H1 (cell line): ENCODE data around the gene CALCOCO2. TPM values are rescaled to one million over a fixed set of nuclear protein-coding genes. Genes with fewer than 3 reads are reported as not detected.

Experiments
- CTCF ChIA-PET: fragments of 300-600 bp; sonication (Branson Sonifier 250); formaldehyde crosslinking; loops from one replicate; lab custom pipeline; 2021; ENCODE audit not compliant: partially characterized antibody; lab: Charles Lee
- POLR2A ChIA-PET: fragments of 300-600 bp; sonication (Branson Sonifier 250); formaldehyde crosslinking; loops from one replicate; lab custom pipeline; 2021; ENCODE audit warnings: inconsistent platforms; ENCODE audit not compliant: partially characterized antibody; lab: Charles Lee
- DNase-seq, 2 experiments: peaks; one replicate each; pipeline versions ENCODE4 v3.0.0 to v3.0.0-alpha.2; 2010 to 2022; ENCODE audit warnings: low spot score in 2 of 2, low read depth in 1 of 2, mixed read lengths in 1 of 2
- FAIRE-seq: peaks from 2 replicates; lab custom pipeline; 2011; peaks lifted over from hg19 to GRCh38; lab: Jason Lieb, UNC
- H2AFZ ChIP-seq: 2 replicates; pipeline ENCODE4 v1.8.1; 2012; ENCODE audit warnings: low read length, inconsistent platforms
- H2AK5ac ChIP-seq: 2 replicates; pipeline ENCODE4 v1.6.1; 2013; ENCODE audit warnings: low read depth, low read length
- H2BK120ac ChIP-seq: replicated peaks from 2 replicates; pipeline ENCODE3; 2013; ENCODE audit warnings: low read depth, low read length, inconsistent platforms
- H2BK12ac ChIP-seq: 2 replicates; pipeline ENCODE4 v1.6.1; 2013; ENCODE audit warnings: low read depth, low read length
- H2BK15ac ChIP-seq: 2 replicates; pipeline ENCODE4 v1.6.1; 2013; ENCODE audit warnings: low read length
- H2BK20ac ChIP-seq: 2 replicates; pipeline ENCODE4 v1.6.1; 2013; ENCODE audit warnings: low read length
- H2BK5ac ChIP-seq: 2 replicates; pipeline ENCODE4 v1.6.1; 2013; ENCODE audit warnings: low read depth, low read length
- H3K14ac ChIP-seq: 2 replicates; pipeline ENCODE4 v1.6.1; 2013; ENCODE audit warnings: inconsistent platforms; ENCODE audit not compliant: insufficient read length
- H3K18ac ChIP-seq: 2 replicates; pipeline ENCODE4 v1.6.1; 2013; ENCODE audit warnings: low read length; ENCODE audit errors: extremely low read depth
- H3K23ac ChIP-seq: 2 replicates; pipeline ENCODE4 v1.6.1; 2013; ENCODE audit warnings: inconsistent platforms; ENCODE audit not compliant: insufficient read length
- H3K23me2 ChIP-seq: 2 replicates; pipeline ENCODE4 v1.6.1; 2013; ENCODE audit warnings: low read depth, low read length
- H3K27ac ChIP-seq: 2 replicates; pipeline ENCODE4 v1.6.1; 2011; ENCODE audit warnings: low read depth, low read length, inconsistent platforms
- H3K27me3 ChIP-seq, 4 experiments: replicated peaks in 1 of 4; 1 replicate in 1 of 4; 2 replicates in 3 of 4; pipeline versions ENCODE4 v1.6.1 to v1.8.1; 2011 to 2013; ENCODE audit warnings: low read length in 3 of 4, mild to moderate bottlenecking in 3 of 4, inconsistent platforms in 2 of 4, mixed read lengths in 2 of 4, moderate library complexity in 1 of 4; ENCODE audit not compliant: control insufficient read depth in 3 of 4, insufficient read depth in 3 of 4; ENCODE audit errors: extremely low read depth in 1 of 4
- H3K36me3 ChIP-seq, 4 experiments: 2 replicates each; pipeline versions ENCODE4 v1.6.1 to v1.8.1; 2011 to 2013; ENCODE audit warnings: mild to moderate bottlenecking in 4 of 4, low read length in 3 of 4, moderate library complexity in 2 of 4, control low read depth in 1 of 4, inconsistent platforms in 1 of 4; ENCODE audit not compliant: insufficient read depth in 4 of 4, control insufficient read depth in 2 of 4
- H3K4ac ChIP-seq: replicated peaks from 2 replicates; pipeline ENCODE3; 2013; ENCODE audit warnings: low read length, low read depth, mixed read lengths, inconsistent platforms; ENCODE audit not compliant: insufficient read length
- H3K4me1 ChIP-seq, 4 experiments: replicated peaks in 1 of 4; 1 replicate in 1 of 4; 2 replicates in 3 of 4; pipeline versions ENCODE4 v1.6.1 to v1.8.1; 2011 to 2013; ENCODE audit warnings: low read length in 3 of 4, inconsistent platforms in 2 of 4, mixed read lengths in 1 of 4; ENCODE audit not compliant: insufficient read depth in 4 of 4, control insufficient read depth in 3 of 4
- H3K4me2 ChIP-seq, 2 experiments: 2 replicates each; pipeline versions ENCODE4 v1.6.1 to v1.8.1; 2011 to 2013; ENCODE audit warnings: low read depth in 2 of 2, low read length in 2 of 2, control low read depth in 1 of 2, inconsistent platforms in 1 of 2, mild to moderate bottlenecking in 1 of 2; ENCODE audit not compliant: insufficient read depth in 1 of 2
- H3K4me3 ChIP-seq, 4 experiments: fragments of 200-600, 300-600 bp in 1 of 4; sonication (generic), shearing (Covaris generic), sonication (Bioruptor Twin) in 1 of 4; 2 replicates each; pipeline versions ENCODE4 v1.5.1 to v1.8.1; 2011 to 2016; ENCODE audit warnings: low read length in 4 of 4, low read depth in 3 of 4, control low read depth in 2 of 4, inconsistent platforms in 2 of 4, mild to moderate bottlenecking in 2 of 4, mixed read lengths in 1 of 4, moderate library complexity in 1 of 4; ENCODE audit not compliant: insufficient read depth in 2 of 4; ENCODE audit errors: extremely low read depth in 1 of 4
- H3K56ac ChIP-seq: replicated peaks from 2 replicates; pipeline ENCODE3; 2013; ENCODE audit warnings: low read depth, mild to moderate bottlenecking, mixed read lengths, low read length, inconsistent platforms; ENCODE audit not compliant: insufficient read length
- H3K79me1 ChIP-seq: 2 replicates; pipeline ENCODE4 v1.6.1; 2013; ENCODE audit warnings: low read depth, low read length, control low read depth
- H3K79me2 ChIP-seq, 2 experiments: 2 replicates each; pipeline versions ENCODE4 v1.6.1 to v1.8.1; 2012 to 2013; ENCODE audit warnings: low read length in 2 of 2, mild to moderate bottlenecking in 2 of 2, inconsistent platforms in 1 of 2; ENCODE audit not compliant: insufficient read depth in 2 of 2, control insufficient read depth in 1 of 2
- H3K9ac ChIP-seq, 4 experiments: replicated peaks in 1 of 4; 1 replicate in 1 of 4; 2 replicates in 3 of 4; pipeline versions ENCODE4 v1.6.1 to v1.8.1; 2011 to 2013; ENCODE audit warnings: low read depth in 3 of 4, low read length in 3 of 4, control low read depth in 2 of 4, mild to moderate bottlenecking in 2 of 4, moderate library complexity in 2 of 4, inconsistent platforms in 1 of 4; ENCODE audit errors: extremely low read depth in 1 of 4
- H3K9me3 ChIP-seq, 2 experiments: 2 replicates each; pipeline versions ENCODE4 v1.6.1 to v1.8.1; 2012 to 2013; ENCODE audit warnings: mild to moderate bottlenecking in 2 of 2, moderate library complexity in 2 of 2, control low read depth in 1 of 2, inconsistent platforms in 1 of 2, low read depth in 1 of 2, low read length in 1 of 2, mixed read lengths in 1 of 2; ENCODE audit not compliant: insufficient read depth in 2 of 2
- H4K20me1 ChIP-seq, 2 experiments: replicated peaks in 1 of 2; 2 replicates each; pipeline versions ENCODE3 to v1.8.1; 2011 to 2013; ENCODE audit warnings: inconsistent platforms in 2 of 2, low read length in 2 of 2, mild to moderate bottlenecking in 1 of 2; ENCODE audit not compliant: insufficient read depth in 2 of 2, control insufficient read depth in 1 of 2
- H4K5ac ChIP-seq: 2 replicates; pipeline ENCODE4 v1.6.1; 2013; ENCODE audit warnings: low read length, low read depth, mixed read lengths, inconsistent platforms; ENCODE audit not compliant: insufficient read length
- H4K8ac ChIP-seq: 2 replicates; pipeline ENCODE4 v1.8.0; 2013; ENCODE audit warnings: mild to moderate bottlenecking, moderate library complexity, low read length, inconsistent platforms; ENCODE audit not compliant: insufficient read depth; ENCODE audit errors: extremely low read depth
- H4K91ac ChIP-seq: replicated peaks from 2 replicates; pipeline ENCODE3; 2013; ENCODE audit warnings: low read length, mixed read lengths, inconsistent platforms; ENCODE audit not compliant: insufficient read length
- CHD2 ChIP-seq: IDR thresholded peaks from 2 replicates; pipeline ENCODE4 v1.6.1; 2012; ENCODE audit warnings: low read length, improper control_type of control experiment
- CTCF ChIP-seq, 3 experiments: IDR thresholded peaks; 1 replicate in 2 of 3; 2 replicates in 1 of 3; pipeline versions ENCODE4 v1.5.1 to v1.6.1; 2011; ENCODE audit warnings: low read length in 3 of 3, mild to moderate bottlenecking in 3 of 3, inconsistent platforms in 2 of 3, low read depth in 1 of 3, moderate library complexity in 1 of 3; ENCODE audit not compliant: insufficient read depth in 1 of 3; ENCODE audit errors: control extremely low read depth in 1 of 3
- KDM1A ChIP-seq: fragments of 200-600, 300-600 bp; sonication (generic); IDR thresholded peaks from 2 replicates; pipeline ENCODE4 v1.7.1; 2016; ENCODE audit warnings: mild to moderate bottlenecking, low read length, borderline replicate concordance
- MAX ChIP-seq: IDR thresholded peaks from 2 replicates; pipeline ENCODE4 v1.6.1; 2012; ENCODE audit warnings: inconsistent platforms
- POLR2A ChIP-seq, 2 experiments: IDR thresholded peaks; 1 replicate in 1 of 2; 2 replicates in 1 of 2; pipeline ENCODE4 v1.6.1; 2011; ENCODE audit warnings: low read depth in 2 of 2, low read length in 2 of 2, mild to moderate bottlenecking in 2 of 2; ENCODE audit errors: control extremely low read depth in 1 of 2
- POLR2AphosphoS5 ChIP-seq: IDR thresholded peaks from 2 replicates; pipeline ENCODE4 v1.6.1; 2011; ENCODE audit warnings: low read depth, low read length
- SP1 ChIP-seq: IDR thresholded peaks from 2 replicates; pipeline ENCODE4 v1.6.1; 2011; ENCODE audit warnings: low read depth, low read length
- SP2 ChIP-seq: IDR thresholded peaks from 2 replicates; pipeline ENCODE4 v1.6.1; 2012; ENCODE audit warnings: mild to moderate bottlenecking, low read length, inconsistent platforms
- WGBS, 2 experiments: shearing (Covaris generic) in 1 of 2; methylation state at CpG; one replicate each; pipeline versions ENCODE4 v1.1.6 to v1.1.7; 2013 to 2015; ENCODE audit warnings: low lambda C conversion rate in 2 of 2, mixed read lengths in 2 of 2, inconsistent platforms in 1 of 2, low coverage in 1 of 2, missing lambda C conversion rate in 1 of 2; ENCODE audit not compliant: insufficient replicate concordance in 2 of 2, insufficient coverage in 1 of 2, insufficient read length in 1 of 2; ENCODE audit errors: extremely low coverage in 1 of 2, missing lambda C conversion rate in 1 of 2; 5-methylcytosine and 5-hydroxymethylcytosine counted together
- polyA plus RNA-seq, 7 experiments: library from polyadenylated mRNA; depleted of rRNA in 3 of 7; stranded (reverse) in 5 of 7; unstranded in 2 of 7; fragments of >200 nt in 5 of 7; fragments of 200-250 nt in 2 of 7; gene quantifications; 1 replicate in 5 of 7; 2 replicates in 1 of 7; 4 replicates in 1 of 7; pipeline versions ENCODE4 v1.2.1 to v1.2.3, GENCODE V29; 2011 to 2013; ENCODE audit warnings: missing spikeins in 2 of 7, mixed read lengths in 2 of 7
- total RNA-seq: library from RNA; stranded (reverse); fragmentation: NEBNext Ultra II Directional; extraction: Animal tissue kit (Norgen Biotek cat#: 25700); gene quantifications from 2 replicates; pipeline ENCODE4 v1.2.1, GENCODE V29; 2021

Gene CALCOCO2
- total and polyA plus RNA-seq, 2 of the 8 experiments (the other 6 are each of a cell fraction or from before 2014, with no cell fraction given) = 12.1 to 31.8 TPM

GRCh38 chr17:48908853-48909394 lies 78.1 kb downstream of the CALCOCO2 start:
- no peak overlapping the region for H4K8ac ChIP-seq
- peaks cover 8% of the 10 kb centered on the region for H3K23me2 ChIP-seq
- H2BK12ac ChIP-seq = no peak overlapping the region
- H3K23ac ChIP-seq = no peak overlapping the region
- no peak for TF ChIP-seq CHD2
- TF ChIP-seq POLR2AphosphoS5 = peak; percentile 34; the same call in 1 of the 2 replicates
- no peak for TF ChIP-seq KDM1A
- TF ChIP-seq CTCF (IDR thresholded peaks at IDR 0.05; ENCODE audit: control extremely low read depth in 1 of 3, insufficient read depth in 1 of 3, low read depth in 1 of 3, low read length in 3 of 3) = no peak
- TF ChIP-seq POLR2A (IDR thresholded peaks at IDR 0.05; ENCODE audit: control extremely low read depth in 1 of 2, low read depth in 2 of 2, low read length in 2 of 2) = peak in 1 of 2 experiments; percentile 37; a peak in 1 of 3 replicates
- peak; percentile 70 for TF ChIP-seq MAX
- 0 out of 2 replicates have a peak, but pooled peaks have one; percentile 44 for TF ChIP-seq SP1
- TF ChIP-seq SP2 = no peak
- ChIA-PET CTCF (interaction anchor here (0.5 to 2.2 kb wide), 5 partner anchors 15 to 204 kb away, joined by 3 to 16 read pairs (median 5); partner anchors contain the start of gene ATP5MC1), POLR2A (interaction anchor here (0.6 to 8.2 kb wide), 24 partner anchors 11 to 145 kb away, joined by 3 to 93 read pairs (median 4); partner anchors contain the start of genes ATP5MC1, IGF2BP1, SNF8 and TTLL6)
- peak overlapping the region; percentile 74 to 97 (median 80) for H3K4me3 ChIP-seq
- no peak overlapping the region for H4K5ac ChIP-seq
- no peak overlapping the region for H2AFZ ChIP-seq
- peak overlapping the region; percentile 81 to 88 for H3K4me2 ChIP-seq
- H2AK5ac ChIP-seq = no peak overlapping the region
- no peaks in the 10 kb centered on the region for H3K9me3 ChIP-seq
- no peak overlapping the region for H3K4ac ChIP-seq
- H2BK5ac ChIP-seq = peak overlapping the region; percentile 78
- 2% methylated on average over 7 of the region's 36 CpGs; no CpG with 5 or more reads in 1 of the 2 experiments for WGBS, 2 experiments
- peak overlapping the region; percentile 81; the same call in 1 of the 2 replicates for H3K27ac ChIP-seq
- no peak overlapping the region for H4K91ac ChIP-seq
- no peak overlapping the region for H3K14ac ChIP-seq
- H3K56ac ChIP-seq = peak overlapping the region; percentile 72
- peak overlapping the region; percentile 79 to 92 (median 88) for H3K9ac ChIP-seq
- no peak overlapping the region for H2BK15ac ChIP-seq
- peaks cover 5 to 17% (median 6%) of the 10 kb centered on the region in 4 experiments for H3K4me1 ChIP-seq
- no peak overlapping the region for H2BK120ac ChIP-seq
- H3K27me3 ChIP-seq = no peaks in the 10 kb centered on the region
- peaks cover 0 to 38% (median 17%) of the 10 kb centered on the region in 4 experiments; a peak in 7 of 8 replicates for H3K36me3 ChIP-seq
- no peak for FAIRE-seq
- H4K20me1 ChIP-seq = peaks cover 9 to 22% of the 10 kb centered on the region in 2 experiments
- DNase-seq = peak; percentile 88 to 95
- peak overlapping the region; percentile 93 for H3K18ac ChIP-seq
- H3K79me1 ChIP-seq = peaks cover 21% of the 10 kb centered on the region
- H3K79me2 ChIP-seq = peaks cover 21 to 49% of the 10 kb centered on the region in 2 experiments
- H2BK20ac ChIP-seq = no peak overlapping the region
